IPS DF 6.9 (cell line): ENCODE measurements around the gene RACGAP1.
"Not testable (repeated sequence)": the region's sequence is repeated elsewhere in the genome, so short reads cannot be mapped to it uniquely, and the experiment has no call there.

ENCODE experiments used
- DNase-seq: peaks from one replicate; pipeline ENCODE4 v3.0.0-alpha.2; 2013; ENCODE audit warnings: low read depth, low spot score
- H3K27ac ChIP-seq: one replicate; pipeline ENCODE4 v1.5.1; 2013; ENCODE audit warnings: low read length, control low read depth
- H3K27me3 ChIP-seq: 2 replicates; pipeline ENCODE4 v1.6.1; 2013; ENCODE audit warnings: mild to moderate bottlenecking, low read length; ENCODE audit not compliant: control insufficient read depth, insufficient read depth
- H3K36me3 ChIP-seq: 2 replicates; pipeline ENCODE4 v1.6.1; 2013; ENCODE audit warnings: low read length; ENCODE audit not compliant: control insufficient read depth, insufficient read depth
- H3K4me1 ChIP-seq: 2 replicates; pipeline ENCODE4 v1.6.1; 2013; ENCODE audit warnings: low read length; ENCODE audit not compliant: control insufficient read depth, insufficient read depth
- H3K4me3 ChIP-seq: 2 replicates; pipeline ENCODE4 v1.5.1; 2013; ENCODE audit warnings: mild to moderate bottlenecking, low read length
- H3K9me3 ChIP-seq: 2 replicates; pipeline ENCODE4 v1.6.1; 2013; ENCODE audit warnings: low read length, inconsistent platforms; ENCODE audit not compliant: control insufficient read depth, insufficient read depth
- WGBS: extraction: QIAGEN DNeasy Blood & Tissue Kit; methylation state at CpG from one replicate; pipeline ENCODE4 v1.1.7; 2013; ENCODE audit warnings: mixed read lengths, missing lambda C conversion rate; ENCODE audit not compliant: insufficient read length, insufficient coverage; 5-methylcytosine and 5-hydroxymethylcytosine counted together

RACGAP1 gene

DNA sequence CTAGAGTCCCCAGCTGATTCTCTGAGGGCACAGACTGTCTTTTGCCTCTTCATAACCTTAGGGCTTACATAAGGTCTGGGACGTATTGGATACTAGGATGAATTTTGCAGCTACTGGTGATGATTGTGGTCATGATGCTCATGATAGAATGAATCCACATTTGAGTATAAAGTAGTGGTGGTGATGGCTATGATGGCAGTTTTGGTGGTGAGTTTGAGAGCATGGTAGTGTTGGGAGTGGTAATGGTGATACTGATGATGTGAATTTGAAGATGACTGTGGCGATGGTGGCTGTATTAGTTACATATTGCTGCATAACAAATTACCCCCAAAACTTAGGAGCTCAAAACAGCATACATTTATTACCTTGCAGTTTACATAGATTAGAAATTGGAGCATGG is 18.0 kb upstream of the RACGAP1 start:
- no peak overlapping the region for H3K27ac ChIP-seq
- no peaks in the 10 kb centered on the region for H3K9me3 ChIP-seq
- no CpG with 5 or more reads among the region's 2 CpGs for WGBS
- no peak for DNase-seq
- no peak overlapping the region for H3K4me3 ChIP-seq
- peaks cover 2% of the 10 kb centered on the region; the same call in 1 of the 2 replicates for H3K27me3 ChIP-seq
- H3K36me3 ChIP-seq = no peaks in the 10 kb centered on the region
- H3K4me1 ChIP-seq = no peaks in the 10 kb centered on the region

DNA sequence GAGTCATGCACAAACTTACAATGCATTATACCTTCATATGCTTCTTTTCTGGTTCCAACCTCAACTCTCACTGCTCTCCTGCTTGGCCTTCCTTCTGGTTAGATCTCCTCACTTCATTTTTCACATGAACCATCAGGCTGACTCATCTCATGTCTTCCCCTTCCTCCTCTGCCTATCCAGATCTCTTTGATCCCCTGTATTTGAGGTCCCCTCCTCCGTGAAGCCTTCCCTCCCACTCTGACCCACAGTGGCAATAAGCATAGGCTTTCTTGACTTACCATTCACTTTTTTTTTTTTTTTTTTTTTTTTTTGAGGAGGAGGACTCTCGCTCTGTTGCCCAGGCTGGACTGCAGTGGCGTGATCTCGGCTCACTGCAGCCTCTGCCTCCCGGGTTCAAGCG is 17.4 kb upstream of the RACGAP1 start:
- DNase-seq = no peak
- WGBS = no CpG with 5 or more reads among the region's 6 CpGs
- H3K27me3 ChIP-seq = 0 out of 2 replicates have a peak, but pooled peaks cover under 1% of the 10 kb centered on the region

DNA sequence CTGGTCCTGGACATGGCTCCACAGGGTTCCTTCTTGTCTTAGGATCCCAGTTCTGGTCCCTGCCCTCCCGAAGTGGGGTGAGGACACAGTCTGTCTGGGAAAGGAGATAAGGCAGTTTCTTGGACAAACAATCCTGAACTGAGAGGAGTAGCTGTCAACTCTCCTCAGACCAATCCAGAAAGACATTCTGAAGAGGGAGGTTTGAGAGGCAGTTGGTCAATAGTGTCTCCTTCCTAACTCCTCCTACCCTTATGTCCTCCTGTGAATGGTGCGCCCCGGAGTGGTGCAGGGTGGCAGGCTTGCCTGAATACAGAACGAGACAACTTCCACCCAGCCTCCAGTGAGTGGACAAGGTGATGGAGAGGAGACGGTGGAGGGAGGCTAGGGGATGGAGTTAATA is 16.7 kb upstream of the RACGAP1 start:
- Histone ChIP-seq H3K4me1 (no peaks in the 10 kb centered on the region), H3K36me3 (no peaks in the 10 kb centered on the region), H3K27ac (no peak overlapping the region), H3K9me3 (no peaks in the 10 kb centered on the region), H3K4me3 (no peak overlapping the region), H3K27me3 (no peaks in the 10 kb centered on the region)
- no peak for DNase-seq
- WGBS = no CpG with 5 or more reads among the region's 5 CpGs

More for the DNA sequence above, 17.4 kb upstream of the RACGAP1 start:
- Histone ChIP-seq H3K36me3 (no peaks in the 10 kb centered on the region), H3K27ac (no peak overlapping the region), H3K4me3 (no peak overlapping the region), H3K4me1 (no peaks in the 10 kb centered on the region), H3K9me3 (no peaks in the 10 kb centered on the region)

DNA sequence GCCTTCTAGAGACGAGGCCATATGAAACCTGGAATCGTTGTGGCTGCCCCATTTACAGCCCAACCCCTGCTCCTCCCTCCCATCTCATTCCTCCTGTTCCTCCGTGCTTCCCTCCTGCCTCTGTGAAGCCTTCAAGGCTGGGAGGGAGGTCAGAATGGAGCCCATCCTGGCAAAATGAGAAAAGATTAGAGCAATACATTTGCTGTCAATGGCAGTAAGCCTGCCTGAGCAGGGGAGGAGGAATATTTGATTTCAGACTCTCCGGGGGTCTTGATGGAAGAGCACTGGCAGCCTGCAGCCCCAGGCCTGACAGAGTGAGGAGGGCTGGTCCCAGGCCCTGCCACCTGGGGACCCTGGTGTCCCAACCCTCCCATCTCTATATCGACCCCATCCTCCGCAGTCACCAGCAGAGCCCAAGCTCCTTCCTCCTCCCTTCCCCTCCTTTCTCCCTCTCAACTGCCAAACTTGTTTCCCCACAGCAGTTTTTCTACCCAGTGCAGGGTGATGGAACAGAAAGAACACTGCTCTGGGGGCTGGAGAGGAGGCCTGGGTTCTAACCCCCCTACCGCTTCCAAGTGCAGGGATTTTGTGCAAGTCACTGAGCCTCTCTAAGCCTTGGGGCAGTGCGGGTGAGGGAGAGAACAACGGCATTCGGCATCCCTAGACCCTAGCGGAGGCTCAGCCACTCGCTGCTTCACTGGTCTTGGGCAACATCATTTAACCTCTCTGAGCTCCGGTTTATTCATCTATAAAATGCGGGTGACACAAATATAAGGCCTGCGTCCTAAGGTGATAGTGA is 16.0 kb upstream of the RACGAP1 start:
- Histone ChIP-seq H3K9me3 (no peaks in the 10 kb centered on the region), H3K4me1 (no peaks in the 10 kb centered on the region), H3K36me3 (no peaks in the 10 kb centered on the region), H3K27me3 (no peaks in the 10 kb centered on the region), H3K4me3 (no peak overlapping the region), H3K27ac (no peak overlapping the region)
- no peak for DNase-seq
- WGBS = no CpG with 5 or more reads among the region's 15 CpGs

GRCh38 chr12:50040657-50041056 is 15.4 kb upstream of the RACGAP1 start:
- WGBS = no CpG with 5 or more reads among the region's 4 CpGs
- Histone ChIP-seq H3K4me1 (no peaks in the 10 kb centered on the region), H3K27ac (no peak overlapping the region), H3K27me3 (no peaks in the 10 kb centered on the region), H3K9me3 (no peaks in the 10 kb centered on the region), H3K4me3 (no peak overlapping the region), H3K36me3 (no peaks in the 10 kb centered on the region)
- DNase-seq = no peak

GRCh38 chr12:50039151-50039835 is 14.0 kb upstream of the RACGAP1 start:
- Histone ChIP-seq H3K4me1 (no peaks in the 10 kb centered on the region), H3K27ac (no peak overlapping the region), H3K9me3 (no peaks in the 10 kb centered on the region), H3K4me3 (no peak overlapping the region), H3K27me3 (no peaks in the 10 kb centered on the region), H3K36me3 (no peaks in the 10 kb centered on the region)
- WGBS = no CpG with 5 or more reads among the region's 9 CpGs
- DNase-seq = peak; percentile 84

DNA sequence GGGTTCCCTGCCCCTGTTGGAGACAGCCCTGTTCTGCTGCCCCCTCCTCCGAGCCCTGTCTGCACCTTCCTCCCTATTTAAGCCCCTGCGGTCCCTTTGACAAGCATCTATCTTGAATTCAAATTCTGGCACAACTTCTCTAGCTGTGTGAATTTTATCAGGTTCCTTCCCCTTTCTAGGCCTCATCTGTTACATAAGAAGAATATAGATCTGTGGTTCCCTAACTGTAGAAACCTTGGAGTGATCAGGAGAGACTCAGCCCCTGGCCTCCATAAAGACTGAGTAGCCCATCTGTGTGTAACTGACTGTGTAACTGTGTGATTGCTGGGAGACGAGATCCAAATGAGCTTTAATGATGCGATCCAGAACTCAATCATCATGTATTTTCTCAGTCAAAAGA is 13.0 kb upstream of the RACGAP1 start:
- Histone ChIP-seq H3K4me1 (no peaks in the 10 kb centered on the region), H3K27me3 (no peaks in the 10 kb centered on the region), H3K36me3 (no peaks in the 10 kb centered on the region), H3K27ac (no peak overlapping the region), H3K9me3 (no peaks in the 10 kb centered on the region), H3K4me3 (no peak overlapping the region)
- no CpG with 5 or more reads among the region's 4 CpGs for WGBS
- DNase-seq = no peak

DNA sequence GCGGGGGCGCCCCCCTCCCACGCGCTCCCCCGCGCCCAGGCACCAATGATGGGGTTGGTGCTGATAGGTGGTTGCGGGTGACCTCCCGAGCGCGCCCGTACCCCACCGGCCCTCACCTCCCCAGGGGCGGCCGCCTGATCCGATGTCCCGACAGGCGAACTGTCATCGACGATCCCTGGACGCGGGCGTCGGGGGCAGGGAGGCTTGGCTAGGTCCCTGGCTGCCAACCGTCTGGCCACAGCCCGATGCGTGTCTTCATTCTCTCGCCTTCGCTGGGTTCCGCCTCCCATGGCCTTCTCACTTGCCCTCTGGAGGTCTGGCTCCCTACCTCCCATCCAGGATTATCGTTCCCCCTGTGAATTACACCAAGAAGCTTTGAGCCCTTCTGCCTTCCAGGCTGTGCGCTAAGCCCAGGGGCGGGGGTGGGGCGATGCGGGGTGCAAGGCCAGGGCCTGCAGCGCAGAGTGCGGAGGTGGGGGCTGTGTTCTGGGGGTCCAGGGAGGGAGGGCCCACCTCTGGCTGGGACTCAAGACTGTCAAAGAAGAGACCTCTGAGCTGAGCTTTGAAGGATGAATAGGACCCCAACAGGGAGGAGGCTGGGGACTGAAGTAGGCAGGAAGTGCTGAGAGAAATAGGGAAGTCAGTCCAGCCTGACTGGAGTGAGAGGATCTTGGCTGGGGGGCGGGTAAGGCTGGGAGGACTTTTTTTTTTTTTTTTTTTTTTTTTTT is 7.7 kb upstream of the RACGAP1 start:
- peak overlapping the region; percentile 49; the same call in 1 of the 2 replicates for H3K4me3 ChIP-seq

DNA sequence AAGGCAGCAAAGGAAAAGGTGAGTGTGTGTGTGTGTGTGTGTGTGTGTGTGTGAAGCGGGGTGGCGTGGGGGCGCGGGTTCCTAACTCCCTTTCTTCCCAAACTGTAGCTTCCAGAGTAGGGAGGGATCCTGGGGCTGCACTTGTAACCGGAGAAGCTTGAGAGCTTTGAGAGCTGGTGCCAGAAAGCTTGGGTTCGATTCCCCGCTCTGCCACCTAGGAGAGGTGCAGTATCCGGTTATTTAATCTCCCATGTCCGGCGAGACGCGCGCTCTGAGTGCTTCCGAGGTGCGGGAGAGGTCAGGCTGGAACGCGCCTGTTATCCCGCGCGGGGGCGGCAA is 7.2 kb upstream of the RACGAP1 start:
- H3K27me3 ChIP-seq = no peaks in the 10 kb centered on the region
- no peak for DNase-seq
- WGBS = no CpG with 5 or more reads among the region's 21 CpGs
- no peaks in the 10 kb centered on the region for H3K36me3 ChIP-seq
- no peak overlapping the region for H3K27ac ChIP-seq
- H3K4me1 ChIP-seq = no peaks in the 10 kb centered on the region
- H3K9me3 ChIP-seq = no peaks in the 10 kb centered on the region
- H3K4me3 ChIP-seq = peak overlapping the region; percentile 49; the same call in 1 of the 2 replicates

More for the DNA sequence above, 7.7 kb upstream of the RACGAP1 start:
- Histone ChIP-seq H3K27me3 (no peaks in the 10 kb centered on the region), H3K4me1 (no peaks in the 10 kb centered on the region), H3K27ac (no peak overlapping the region), H3K36me3 (no peaks in the 10 kb centered on the region), H3K9me3 (no peaks in the 10 kb centered on the region)
- no peak for DNase-seq
- WGBS = no CpG with 5 or more reads among the region's 37 CpGs

GRCh38 chr12:50030449-50030848 is 5.2 kb upstream of the RACGAP1 start:
- H3K4me3 ChIP-seq, H3K27me3 ChIP-seq, H3K4me1 ChIP-seq, H3K9me3 ChIP-seq, H3K27ac ChIP-seq, H3K36me3 ChIP-seq, DNase-seq: not testable (repeated sequence)
- no CpG with 5 or more reads among the region's 9 CpGs for WGBS
